DOHH2 (cell line): Measurements from ENCODE around the gene FILIP1L.

Experiments used
- H3F3A ChIP-seq: fragments of 200-600 bp; sonication (generic), shearing (Covaris generic); 2 replicates; pipeline ENCODE4 v1.6.0; 2016; ENCODE audit warnings: antibody characterized with exemption, mild to moderate bottlenecking; ENCODE audit not compliant: control insufficient read depth, insufficient read depth
- H3K27ac ChIP-seq: fragments of 200-600 bp; sonication (generic); 2 replicates; pipeline ENCODE4 v1.5.1; 2014; ENCODE audit warnings: low read depth, mild to moderate bottlenecking, low read length, moderate library complexity
- H3K27me3 ChIP-seq: fragments of 200-600 bp; sonication (generic); 2 replicates; pipeline ENCODE4 v1.6.1; 2014; ENCODE audit warnings: mild to moderate bottlenecking, low read length, mixed read lengths; ENCODE audit not compliant: control insufficient read depth
- H3K36me3 ChIP-seq: fragments of 200-600 bp; sonication (generic); 2 replicates; pipeline ENCODE4 v1.6.1; 2014; ENCODE audit warnings: mild to moderate bottlenecking, low read length, moderate library complexity, mixed read lengths; ENCODE audit not compliant: control insufficient read depth
- H3K4me1 ChIP-seq: fragments of 200-600 bp; sonication (generic); 2 replicates; pipeline ENCODE4 v1.6.1; 2014; ENCODE audit warnings: mild to moderate bottlenecking, low read length, mixed read lengths; ENCODE audit not compliant: control insufficient read depth
- H3K4me2 ChIP-seq: fragments of 200-600 bp; sonication (generic); 2 replicates; pipeline ENCODE4 v1.6.0; 2014; ENCODE audit warnings: mild to moderate bottlenecking, low read length, moderate library complexity
- H3K4me3 ChIP-seq: fragments of 200-600 bp; sonication (generic); 2 replicates; pipeline ENCODE4 v1.5.1; 2014; ENCODE audit warnings: mild to moderate bottlenecking, low read length, mixed read lengths
- H3K79me2 ChIP-seq: fragments of 200-600 bp; sonication (generic); 2 replicates; pipeline ENCODE4 v1.6.1; 2014; ENCODE audit warnings: mild to moderate bottlenecking, low read length, mixed read lengths; ENCODE audit not compliant: control insufficient read depth
- H3K9me2 ChIP-seq: fragments of 200-600 bp; sonication (generic); replicated peaks from 2 replicates; pipeline ENCODE4 v1.6.1; 2014; ENCODE audit warnings: mild to moderate bottlenecking, low read length, mixed read lengths; ENCODE audit not compliant: control insufficient read depth
- H3K9me3 ChIP-seq: fragments of 200-600 bp; sonication (generic); 2 replicates; pipeline ENCODE4 v1.6.1; 2014; ENCODE audit warnings: antibody characterized with exemption, low read length, mixed read lengths; ENCODE audit not compliant: control insufficient read depth, insufficient read depth
- H4K20me1 ChIP-seq: fragments of 200-600 bp; sonication (generic); 2 replicates; pipeline ENCODE4 v1.6.0; 2014; ENCODE audit warnings: low read depth, mild to moderate bottlenecking, antibody characterized with exemption, low read length, moderate library complexity; ENCODE audit not compliant: control insufficient read depth, insufficient read depth
- EZH2phosphoT487 ChIP-seq: fragments of 200-600 bp; sonication (generic); IDR thresholded peaks from 2 replicates; pipeline ENCODE4 v1.6.1; 2017; ENCODE audit warnings: borderline replicate concordance, mild to moderate bottlenecking, antibody characterized with exemption, low read length, moderate library complexity, mixed read lengths
- TF ChIP-seq, protein P1 (sequence below): fragments of 200-600 bp; sonication (generic); IDR thresholded peaks from one replicate; pipeline ENCODE4 v1.5.1; 2014; ENCODE audit warnings: antibody characterized with exemption, mild to moderate bottlenecking, low read depth, low read length; ENCODE audit not compliant: poor library complexity, severe bottlenecking

The FILIP1L gene

DNA sequence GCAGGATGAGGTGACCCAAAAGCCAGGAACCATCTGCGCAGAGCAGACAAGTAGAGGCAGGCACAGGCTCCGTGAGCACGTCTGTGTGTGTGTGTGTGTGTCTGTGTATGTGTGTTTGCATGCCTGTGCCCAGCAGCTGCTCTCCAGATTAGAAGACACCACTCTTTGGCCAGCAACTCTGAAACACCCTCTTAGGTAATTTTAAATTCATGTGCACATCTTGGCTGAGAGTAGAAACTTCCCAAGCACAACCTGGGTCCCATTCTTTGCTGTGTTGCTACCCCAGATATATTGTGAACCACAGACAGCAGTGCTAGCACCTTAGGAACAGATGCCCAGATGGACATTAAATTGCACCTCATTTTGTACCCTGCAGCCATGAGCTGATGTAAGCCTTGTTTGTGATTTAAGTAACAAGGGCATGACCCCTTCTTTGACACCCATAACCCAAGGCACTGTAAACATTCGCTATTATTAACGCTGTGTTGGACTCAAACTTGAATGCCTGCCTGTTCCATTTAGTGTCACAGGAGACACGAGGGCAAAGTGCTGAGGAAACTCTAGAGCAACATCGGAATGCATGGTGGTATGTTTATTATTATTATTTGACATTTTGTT is at the start of gene FILIP1L:
Gene FILIP1L (minus strand): TSS at position 89 of the 618 bp plus-strand sequence.
- Histone ChIP-seq H3K9me2 (no peaks in the 10 kb centered on the region), H3K36me3 (no peaks in the 10 kb centered on the region), H3K27ac (no peak within 1 kb of the TSS), H4K20me1 (no peaks in the 10 kb centered on the region), H3K9me3 (no peaks in the 10 kb centered on the region), H3K27me3 (no peaks in the 10 kb centered on the region), H3K79me2 (no peaks in the 10 kb centered on the region), H3K4me2 (no peak within 1 kb of the TSS), H3K4me1 (no peaks in the 10 kb centered on the region), H3K4me3 (no peak within 1 kb of the TSS), H3F3A (no peaks in the 10 kb centered on the region)
- TF ChIP-seq, protein P1, sequence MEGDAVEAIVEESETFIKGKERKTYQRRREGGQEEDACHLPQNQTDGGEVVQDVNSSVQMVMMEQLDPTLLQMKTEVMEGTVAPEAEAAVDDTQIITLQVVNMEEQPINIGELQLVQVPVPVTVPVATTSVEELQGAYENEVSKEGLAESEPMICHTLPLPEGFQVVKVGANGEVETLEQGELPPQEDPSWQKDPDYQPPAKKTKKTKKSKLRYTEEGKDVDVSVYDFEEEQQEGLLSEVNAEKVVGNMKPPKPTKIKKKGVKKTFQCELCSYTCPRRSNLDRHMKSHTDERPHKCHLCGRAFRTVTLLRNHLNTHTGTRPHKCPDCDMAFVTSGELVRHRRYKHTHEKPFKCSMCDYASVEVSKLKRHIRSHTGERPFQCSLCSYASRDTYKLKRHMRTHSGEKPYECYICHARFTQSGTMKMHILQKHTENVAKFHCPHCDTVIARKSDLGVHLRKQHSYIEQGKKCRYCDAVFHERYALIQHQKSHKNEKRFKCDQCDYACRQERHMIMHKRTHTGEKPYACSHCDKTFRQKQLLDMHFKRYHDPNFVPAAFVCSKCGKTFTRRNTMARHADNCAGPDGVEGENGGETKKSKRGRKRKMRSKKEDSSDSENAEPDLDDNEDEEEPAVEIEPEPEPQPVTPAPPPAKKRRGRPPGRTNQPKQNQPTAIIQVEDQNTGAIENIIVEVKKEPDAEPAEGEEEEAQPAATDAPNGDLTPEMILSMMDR, result no peak
- no peak for TF ChIP-seq EZH2phosphoT487

DNA sequence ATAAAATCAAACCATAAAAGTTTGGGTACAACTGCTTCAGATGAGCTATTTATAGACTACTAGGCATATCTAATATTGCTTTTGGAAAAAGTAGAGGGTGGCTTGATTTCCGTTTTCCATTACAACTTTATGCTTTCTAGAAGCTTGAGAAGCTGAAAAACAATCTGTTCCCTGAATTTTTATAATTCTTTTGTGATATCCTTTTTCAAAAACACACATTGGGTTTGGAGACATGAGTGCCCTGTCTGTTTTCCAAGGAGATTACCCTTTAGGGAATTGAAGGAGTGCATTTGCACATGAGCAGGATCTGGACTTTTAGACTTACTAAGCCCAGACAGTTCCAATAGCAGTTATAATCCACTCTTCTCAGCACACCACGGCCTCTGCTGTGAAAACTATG is 49.5 kb upstream of the FILIP1L start:
- no peak overlapping the region for H3K27ac ChIP-seq
- no peaks in the 10 kb centered on the region for H3F3A ChIP-seq
- no peaks in the 10 kb centered on the region for H3K9me2 ChIP-seq
- H3K4me1 ChIP-seq, result no peaks in the 10 kb centered on the region
- H3K27me3 ChIP-seq, result no peaks in the 10 kb centered on the region
- H3K9me3 ChIP-seq, result no peaks in the 10 kb centered on the region
- H3K36me3 ChIP-seq, result peaks cover 18% of the 10 kb centered on the region
- no peak overlapping the region for H3K4me3 ChIP-seq
- TF ChIP-seq EZH2phosphoT487, result no peak
- TF ChIP-seq, protein P1, result no peak
- H3K4me2 ChIP-seq, result no peak overlapping the region
- H3K79me2 ChIP-seq, result no peaks in the 10 kb centered on the region
- H4K20me1 ChIP-seq, result no peaks in the 10 kb centered on the region

DNA sequence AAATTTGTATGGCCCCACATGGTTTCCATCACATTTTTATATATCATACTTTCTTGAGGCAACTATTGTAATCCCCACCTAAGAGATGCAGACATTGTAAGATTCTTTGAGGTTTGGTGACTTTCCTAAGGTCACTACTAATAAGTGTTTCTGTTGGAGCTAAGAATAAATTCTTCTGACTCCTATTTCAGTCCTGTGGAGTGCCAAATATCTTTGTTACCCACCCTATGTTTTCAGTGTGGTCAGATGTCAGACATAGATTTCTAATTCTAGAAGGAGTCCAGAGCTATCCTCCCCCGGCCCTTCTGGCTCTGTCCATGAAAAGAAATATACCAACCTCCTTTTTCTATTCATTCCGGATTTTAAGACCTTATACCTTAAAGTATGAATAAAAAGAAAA is 46.2 kb upstream of the FILIP1L start:
- no peaks in the 10 kb centered on the region for H3K4me1 ChIP-seq
- TF ChIP-seq EZH2phosphoT487, result no peak
- TF ChIP-seq, protein P1, result no peak
- H3K79me2 ChIP-seq, result no peaks in the 10 kb centered on the region
- no peak overlapping the region for H3K27ac ChIP-seq
- no peaks in the 10 kb centered on the region for H4K20me1 ChIP-seq
- no peaks in the 10 kb centered on the region for H3K9me2 ChIP-seq
- no peaks in the 10 kb centered on the region for H3K27me3 ChIP-seq
- H3K9me3 ChIP-seq, result peaks cover 3% of the 10 kb centered on the region; the same call in 1 of the 2 replicates
- H3F3A ChIP-seq, result no peaks in the 10 kb centered on the region
- no peak overlapping the region for H3K4me2 ChIP-seq
- no peak overlapping the region for H3K4me3 ChIP-seq
- peaks cover 14% of the 10 kb centered on the region for H3K36me3 ChIP-seq
